Thyroid gland (tissue), 4 donors: Measurements from ENCODE around the gene TNS3. TPM values are rescaled to one million over a fixed set of nuclear protein-coding genes. Genes with fewer than 3 reads are reported as not detected.

ENCODE experiments used
- DNase-seq, 2 donors: peaks; one replicate each; pipeline ENCODE4 v3.0.0-alpha.2; 2019
- H3K27ac ChIP-seq, 3 donors: fragments of 200-600 bp; sonication (generic); 1 replicate in 2 of 3; 2 replicates in 1 of 3; pipeline ENCODE4 v1.5.1; 2016 to 2019; ENCODE audit warnings: mild to moderate bottlenecking in 1 of 3, moderate library complexity in 1 of 3
- H3K27me3 ChIP-seq: fragments of 200-600 bp; sonication (generic); one replicate; pipeline ENCODE4 v1.5.1; 2019
- H3K36me3 ChIP-seq, 2 donors: fragments of 200-600 bp; sonication (generic); one replicate each; pipeline ENCODE4 v1.5.1; 2016 to 2019
- H3K4me1 ChIP-seq, 2 donors: fragments of 200-600 bp; sonication (generic); one replicate each; pipeline ENCODE4 v1.5.1; 2017 to 2019
- H3K4me3 ChIP-seq, 3 donors: fragments of 200-600 bp; sonication (generic); replicated peaks in 1 of 3; 1 replicate in 2 of 3; 2 replicates in 1 of 3; pipeline ENCODE4 v1.5.1; 2016; ENCODE audit warnings: mild to moderate bottlenecking in 1 of 3
- H3K9me3 ChIP-seq: fragments of 200-600 bp; sonication (generic); one replicate; pipeline ENCODE4 v1.5.1; 2017
- POLR2A ChIP-seq, 2 donors: fragments of 450-650 bp; IDR thresholded peaks; one replicate each; pipeline ENCODE4 v1.6.1; 2017; ENCODE audit warnings: antibody characterized with exemption in 2 of 2, mild to moderate bottlenecking in 2 of 2, moderate library complexity in 1 of 2
- WGBS, 2 donors: methylation state at CpG; one replicate each; pipeline ENCODE4 v1.1.5; 2017; 5-methylcytosine and 5-hydroxymethylcytosine counted together
- intact Hi-C: fragments of 100-400 bp; cut with DNase I; formaldehyde crosslinking; loops from one replicate; pipeline ENCODE4 v1.15.1; 2023
- total RNA-seq, 4 donors: library from RNA; depleted of rRNA; stranded (reverse); fragments of >200 nt; gene quantifications; one replicate each; pipeline ENCODE4 v1.2.3, GENCODE V29; 2016
- TF ChIP-seq, protein P1 (sequence below), 6 experiments: fragments of 200-600 bp in 3 of 6; fragments of 450-650 bp in 3 of 6; sonication (generic) in 3 of 6; IDR thresholded peaks; one replicate each; pipeline ENCODE4 v1.5.1; 2016 to 2019; ENCODE audit warnings: antibody characterized with exemption in 6 of 6, mild to moderate bottlenecking in 2 of 6, inconsistent platforms in 1 of 6, moderate library complexity in 1 of 6

TNS3 gene
- total RNA-seq, 4 donors from 2014 or later = 65.8 to 93.0 (median 80.7) TPM

DNA sequence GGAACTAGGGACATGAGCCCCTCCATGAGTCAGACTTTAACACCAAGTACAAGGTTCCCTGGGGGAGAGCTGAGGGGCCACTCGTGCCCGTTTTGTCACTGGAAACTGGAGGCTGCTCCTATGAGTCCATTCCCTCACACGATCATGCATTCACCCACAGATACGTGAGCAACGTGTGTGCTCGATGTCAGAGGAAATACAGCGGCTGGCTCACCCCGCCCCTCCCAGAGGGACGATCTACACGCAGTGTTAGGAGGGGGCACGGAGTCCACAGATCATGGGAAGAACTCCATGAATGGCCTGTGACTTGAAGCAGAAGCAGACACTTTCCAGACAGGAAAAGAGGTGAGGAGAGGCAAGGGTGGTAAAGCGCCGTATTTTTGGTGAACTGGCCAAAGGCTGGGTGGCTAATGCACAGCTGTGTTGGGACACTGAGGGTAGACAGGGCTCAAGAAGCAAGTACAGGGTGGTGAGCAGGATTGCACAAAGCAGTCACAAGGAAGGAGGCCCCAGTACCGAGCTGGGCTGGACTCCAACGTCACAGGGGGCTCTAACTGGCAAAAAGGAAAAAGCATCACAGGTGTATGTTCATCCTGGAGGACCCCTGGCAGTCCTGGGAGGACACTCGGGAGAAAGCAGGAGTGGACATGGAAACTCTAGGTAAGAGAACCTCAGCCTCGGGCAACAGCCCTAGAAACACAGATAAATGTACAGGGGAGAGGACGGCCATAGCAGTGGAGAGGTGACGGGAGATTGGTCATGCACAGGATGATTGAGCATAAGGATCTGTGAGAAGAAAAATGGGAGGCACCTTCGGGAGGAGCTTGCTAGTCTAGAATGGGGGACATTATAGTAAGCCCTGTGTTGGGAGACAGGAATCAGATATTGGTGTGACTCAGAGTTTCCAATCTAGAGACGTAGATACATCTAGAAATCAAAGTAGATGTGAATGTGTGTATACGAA is 41.2 kb downstream of the TNS3 start:
- Histone ChIP-seq H3K4me1 (peaks cover 5 to 11% of the 10 kb centered on the region in 2 donors), H3K9me3 (no peaks in the 10 kb centered on the region), H3K27me3 (no peaks in the 10 kb centered on the region), H3K27ac (no peak overlapping the region), H3K4me3 (no peak overlapping the region), H3K36me3 (no peaks in the 10 kb centered on the region)
- DNase-seq = no peak
- 84 to 86% methylated on average over 22 of the region's 22 CpGs for WGBS, 2 donors
- intact Hi-C loops = no loop called here
- TF ChIP-seq, protein P1, sequence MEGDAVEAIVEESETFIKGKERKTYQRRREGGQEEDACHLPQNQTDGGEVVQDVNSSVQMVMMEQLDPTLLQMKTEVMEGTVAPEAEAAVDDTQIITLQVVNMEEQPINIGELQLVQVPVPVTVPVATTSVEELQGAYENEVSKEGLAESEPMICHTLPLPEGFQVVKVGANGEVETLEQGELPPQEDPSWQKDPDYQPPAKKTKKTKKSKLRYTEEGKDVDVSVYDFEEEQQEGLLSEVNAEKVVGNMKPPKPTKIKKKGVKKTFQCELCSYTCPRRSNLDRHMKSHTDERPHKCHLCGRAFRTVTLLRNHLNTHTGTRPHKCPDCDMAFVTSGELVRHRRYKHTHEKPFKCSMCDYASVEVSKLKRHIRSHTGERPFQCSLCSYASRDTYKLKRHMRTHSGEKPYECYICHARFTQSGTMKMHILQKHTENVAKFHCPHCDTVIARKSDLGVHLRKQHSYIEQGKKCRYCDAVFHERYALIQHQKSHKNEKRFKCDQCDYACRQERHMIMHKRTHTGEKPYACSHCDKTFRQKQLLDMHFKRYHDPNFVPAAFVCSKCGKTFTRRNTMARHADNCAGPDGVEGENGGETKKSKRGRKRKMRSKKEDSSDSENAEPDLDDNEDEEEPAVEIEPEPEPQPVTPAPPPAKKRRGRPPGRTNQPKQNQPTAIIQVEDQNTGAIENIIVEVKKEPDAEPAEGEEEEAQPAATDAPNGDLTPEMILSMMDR (IDR thresholded peaks at IDR 0.05) = no peak
- TF ChIP-seq POLR2A (IDR thresholded peaks at IDR 0.05) = no peak

- Histone ChIP-seq H3K4me1 (peaks cover 5 to 11% of the 10 kb centered on the region in 2 donors), H3K27ac (no peak overlapping the region), H3K36me3 (no peaks in the 10 kb centered on the region), H3K27me3 (no peaks in the 10 kb centered on the region), H3K9me3 (no peaks in the 10 kb centered on the region), H3K4me3 (no peak overlapping the region)
- no peak for DNase-seq
- intact Hi-C loops = no loop called here
- TF ChIP-seq, protein P1 (IDR thresholded peaks at IDR 0.05) = no peak
- no peak for TF ChIP-seq POLR2A (IDR thresholded peaks at IDR 0.05)
- 95 to 97% methylated on average over 4 of the region's 4 CpGs for WGBS, 2 donors
These were observed 41.9 kb downstream of the TNS3 start for GRCh38 chr7:47540053-47540386.

DNA sequence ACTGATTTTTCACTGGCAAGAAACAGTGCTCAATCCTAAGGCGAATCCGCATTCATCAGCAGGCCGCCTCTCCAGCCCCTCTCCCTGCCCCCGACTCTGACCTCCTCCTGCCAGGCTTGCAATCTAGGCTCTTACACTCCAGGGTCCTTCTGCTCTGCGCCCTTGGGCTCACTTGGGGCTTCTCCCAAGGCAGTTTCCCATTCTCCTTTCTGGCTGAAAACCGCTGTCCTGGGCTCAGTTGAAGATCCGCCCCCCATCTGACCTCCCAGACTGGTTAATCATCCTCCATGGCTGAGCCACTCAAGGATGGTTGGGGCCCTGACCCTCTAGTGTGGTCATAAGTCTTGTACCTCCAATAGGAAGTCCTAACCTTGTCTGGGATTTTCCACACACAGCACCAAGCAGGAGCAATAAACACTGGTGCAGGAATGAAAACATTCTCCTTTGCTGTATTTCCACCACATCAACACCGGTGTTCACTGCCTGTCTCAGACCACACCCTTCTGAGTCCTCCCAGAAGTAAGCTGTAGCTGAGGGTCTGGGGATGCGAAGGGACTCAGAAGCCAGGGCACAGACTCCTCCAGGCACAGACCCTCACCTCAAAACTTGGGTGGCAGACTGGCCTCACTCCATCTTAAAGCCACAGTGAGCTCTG is 42.4 kb downstream of the TNS3 start:
- Histone ChIP-seq H3K36me3 (no peaks in the 10 kb centered on the region), H3K27me3 (no peaks in the 10 kb centered on the region), H3K9me3 (no peaks in the 10 kb centered on the region), H3K4me1 (peaks cover 5 to 11% of the 10 kb centered on the region in 2 donors), H3K27ac (no peak overlapping the region), H3K4me3 (no peak overlapping the region)
- intact Hi-C loops = no loop called here
- 88 to 94% methylated on average over 8 to 9 of the region's 9 CpGs for WGBS, 2 donors
- TF ChIP-seq, protein P1 (IDR thresholded peaks at IDR 0.05) = no peak
- no peak for TF ChIP-seq POLR2A (IDR thresholded peaks at IDR 0.05)
- DNase-seq = no peak

- Histone ChIP-seq H3K9me3 (no peaks in the 10 kb centered on the region), H3K27me3 (no peaks in the 10 kb centered on the region), H3K36me3 (no peaks in the 10 kb centered on the region), H3K4me3 (no peak overlapping the region), H3K27ac (no peak overlapping the region), H3K4me1 (peaks cover 5 to 11% of the 10 kb centered on the region in 2 donors)
- no peak for TF ChIP-seq POLR2A (IDR thresholded peaks at IDR 0.05)
- TF ChIP-seq, protein P1 (IDR thresholded peaks at IDR 0.05) = no peak
- intact Hi-C loops = no loop called here
- no peak for DNase-seq
- 88 to 93% methylated on average over 5 of the region's 5 CpGs for WGBS, 2 donors
These were observed 43.0 kb downstream of the TNS3 start for GRCh38 chr7:47538846-47539311.
